ENCODE measurements around the gene WIZ. TPM values are rescaled to one million over a fixed set of nuclear protein-coding genes. Genes with fewer than 3 reads are reported as not detected.
"Not testable (repeated sequence)": the region's sequence is repeated elsewhere in the genome, so short reads cannot be mapped to it uniquely, and the experiment has no call there.

WIZ gene
- total and polyA plus RNA-seq, 7 donors: 16.6 to 39.1 (median 22.9) TPM

DNA sequence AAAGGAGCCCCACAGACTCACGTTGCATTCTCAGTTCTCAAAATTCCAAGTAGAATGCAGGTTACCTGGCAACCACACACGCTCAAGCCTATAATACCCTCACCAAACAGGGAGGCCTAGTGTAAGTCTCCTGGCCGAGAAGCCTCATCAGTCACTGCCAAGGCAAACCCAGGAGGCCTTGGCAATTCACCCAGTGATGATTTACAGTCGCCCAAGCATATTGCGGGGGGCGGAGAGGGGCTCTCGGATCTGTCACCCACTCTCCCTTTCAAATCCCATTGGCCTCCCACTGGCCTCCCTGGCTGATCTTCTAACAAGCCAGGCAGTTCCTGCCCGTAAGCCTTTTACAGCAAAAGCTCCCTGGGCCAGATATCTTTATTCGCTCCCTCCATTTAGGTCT, 32.1 kb downstream of the WIZ start:
- Histone ChIP-seq H3K27ac (peak overlapping the region; percentile 93), H3K4me1 (peaks cover 64% of the 10 kb centered on the region), H3K27me3 (ENCODE audit: insufficient read depth in 3 of 3, low read length in 2 of 3) (no peaks in the 10 kb centered on the region), H3K4me3 (peak overlapping the region; percentile 97), H3K9me3 (no peaks in the 10 kb centered on the region), H3K36me3 (ENCODE audit: insufficient read depth in 1 of 2, low read depth in 1 of 2) (peaks cover 0 to 14% of the 10 kb centered on the region in 2 donors)
- intact Hi-C loops (cut with DNase I): loop anchor here in 1 of 2 donors (5.0 kb wide), 1 partner anchor 40 kb away; the partner anchor contains the start of gene AKAP8
- WGBS, 3 donors: 3% methylated on average over 9 of the region's 9 CpGs
- TF ChIP-seq CTCF (IDR thresholded peaks at IDR 0.05): no peak
- DNase-seq (peak in 1 of 2 donors; percentile 62), ATAC-seq (peak in 2 of 4 donors; percentile 22 to 35)

GRCh38 chr19:15412832-15413231, 36.9 kb downstream of the WIZ start:
- no peak for ATAC-seq
- H3K27me3 ChIP-seq (ENCODE audit: insufficient read depth in 3 of 3, low read length in 2 of 3): no peaks in the 10 kb centered on the region
- H3K9me3 ChIP-seq: no peaks in the 10 kb centered on the region
- no peak for DNase-seq
- WGBS, 3 donors: 55 to 72% (median 56%) methylated on average over 4 of the region's 4 CpGs
- H3K4me3 ChIP-seq: peak overlapping the region; percentile 31
- peak overlapping the region; percentile 86 for H3K27ac ChIP-seq
- H3K4me1 ChIP-seq: peaks cover 85% of the 10 kb centered on the region
- intact Hi-C loops (cut with DNase I): no loop called here
- no peak for TF ChIP-seq CTCF (IDR thresholded peaks at IDR 0.05)
- H3K36me3 ChIP-seq (ENCODE audit: insufficient read depth in 1 of 2, low read depth in 1 of 2): peaks cover 2 to 28% of the 10 kb centered on the region in 2 donors

- peak; percentile 74 to 83 (median 79) for ATAC-seq
- Histone ChIP-seq H3K36me3 (ENCODE audit: insufficient read depth in 1 of 2, low read depth in 1 of 2) (peaks cover 2 to 24% of the 10 kb centered on the region in 2 donors), H3K4me3 (peak overlapping the region; percentile 5), H3K4me1 (peaks cover 86% of the 10 kb centered on the region), H3K27ac (peak overlapping the region; percentile 86)
- intact Hi-C loops (cut with DNase I); H3K27me3 ChIP-seq (ENCODE audit: insufficient read depth in 3 of 3, low read length in 2 of 3); H3K9me3 ChIP-seq: not testable (repeated sequence)
- DNase-seq: peak in 1 of 2 donors; percentile 76
- 31 to 41% (median 32%) methylated on average over 2 of the region's 2 CpGs for WGBS, 3 donors
Observed at GRCh38 chr19:15411351-15411750, 38.4 kb downstream of the WIZ start.

DNA sequence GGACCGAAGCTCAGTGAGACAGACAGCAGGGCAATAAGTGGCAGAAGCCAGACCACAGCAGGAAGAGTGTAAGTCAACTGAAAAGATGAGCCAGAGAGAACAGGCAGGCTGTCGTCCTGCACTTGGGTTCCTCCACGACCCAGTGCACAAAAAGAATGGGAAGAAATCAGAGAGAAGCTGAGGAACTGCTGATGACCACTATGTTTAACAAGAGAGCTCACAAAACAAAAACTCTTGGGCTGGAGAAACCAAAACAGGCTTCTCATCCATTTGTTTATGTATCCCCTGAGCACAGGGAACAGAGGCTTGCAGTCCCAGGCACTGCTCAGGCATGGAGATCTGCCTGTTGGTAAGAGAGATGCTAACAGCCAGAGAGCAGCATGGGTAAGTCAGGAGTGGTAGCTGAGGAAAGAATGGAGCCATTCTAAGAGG, 45.0 kb downstream of the WIZ start:
- H3K27me3 ChIP-seq (ENCODE audit: insufficient read depth in 3 of 3, low read length in 2 of 3): no peaks in the 10 kb centered on the region

More for the DNA sequence above, 45.0 kb downstream of the WIZ start:
- peak overlapping the region; percentile 77 for H3K27ac ChIP-seq
- intact Hi-C loops (cut with DNase I): no loop called here
- DNase-seq (no peak), ATAC-seq (no peak)
- H3K4me1 ChIP-seq: peaks cover 76% of the 10 kb centered on the region
- no peaks in the 10 kb centered on the region for H3K9me3 ChIP-seq
- peaks cover under 1 to 40% of the 10 kb centered on the region in 2 donors for H3K36me3 ChIP-seq (ENCODE audit: insufficient read depth in 1 of 2, low read depth in 1 of 2)
- TF ChIP-seq CTCF (IDR thresholded peaks at IDR 0.05): no peak
- 24 to 64% (median 41%) methylated on average over 3 of the region's 3 CpGs for WGBS, 3 donors
- H3K4me3 ChIP-seq: no peak overlapping the region

Measured in psoas muscle (tissue), 8 donors.